Astrocyte of the spinal cord (primary cell): Measurements from ENCODE around the gene ZNF576.

ENCODE experiments used
- DNase-seq: peaks from one replicate; pipeline ENCODE4 v3.0.0; 2011; ENCODE audit warnings: low read depth, low spot score
- H3K4me3 ChIP-seq: 2 replicates; pipeline ENCODE4 v1.5.1; 2011; ENCODE audit warnings: low read depth, mild to moderate bottlenecking, low read length, moderate library complexity
- in situ Hi-C: cut with HindIII; loops from 2 replicates; pipeline ENCODE4 v1.10.0; 2017; ENCODE audit warnings: low sequenced_read_pairs
- TF ChIP-seq, protein P1 (sequence below): IDR thresholded peaks from 2 replicates; pipeline ENCODE4 v1.5.1; 2012; ENCODE audit warnings: low read depth, mild to moderate bottlenecking, low read length, inconsistent platforms

ZNF576 gene

DNA sequence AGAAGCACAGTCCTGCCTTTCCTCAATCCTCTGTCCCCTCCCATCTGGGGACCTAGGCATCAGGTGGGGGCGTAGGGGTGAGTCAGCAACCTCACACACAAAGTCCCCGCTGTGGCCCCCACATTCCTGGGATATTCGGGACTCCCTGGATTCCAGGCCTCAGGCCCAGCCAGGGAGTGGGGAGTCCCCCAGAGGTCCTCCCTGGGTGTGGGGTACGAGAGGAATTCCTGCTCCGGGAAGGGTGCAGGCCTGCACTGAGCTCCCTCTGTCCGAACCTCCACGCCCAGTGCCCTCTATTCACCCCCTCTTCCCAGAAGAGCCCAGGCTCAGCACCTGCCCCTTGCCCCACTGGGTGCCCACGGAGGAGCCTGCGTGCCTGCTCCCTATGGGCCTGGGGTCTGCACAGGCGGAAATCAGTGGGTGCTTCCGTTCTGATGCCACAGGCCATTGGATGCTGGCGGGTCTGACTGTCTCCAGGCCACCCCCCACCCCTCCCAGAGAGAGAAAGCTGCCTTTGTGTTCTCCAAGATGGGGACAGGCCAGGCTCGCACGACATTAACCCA is 39.8 kb downstream of the ZNF576 start:
- DNase-seq: no peak
- TF ChIP-seq, protein P1, sequence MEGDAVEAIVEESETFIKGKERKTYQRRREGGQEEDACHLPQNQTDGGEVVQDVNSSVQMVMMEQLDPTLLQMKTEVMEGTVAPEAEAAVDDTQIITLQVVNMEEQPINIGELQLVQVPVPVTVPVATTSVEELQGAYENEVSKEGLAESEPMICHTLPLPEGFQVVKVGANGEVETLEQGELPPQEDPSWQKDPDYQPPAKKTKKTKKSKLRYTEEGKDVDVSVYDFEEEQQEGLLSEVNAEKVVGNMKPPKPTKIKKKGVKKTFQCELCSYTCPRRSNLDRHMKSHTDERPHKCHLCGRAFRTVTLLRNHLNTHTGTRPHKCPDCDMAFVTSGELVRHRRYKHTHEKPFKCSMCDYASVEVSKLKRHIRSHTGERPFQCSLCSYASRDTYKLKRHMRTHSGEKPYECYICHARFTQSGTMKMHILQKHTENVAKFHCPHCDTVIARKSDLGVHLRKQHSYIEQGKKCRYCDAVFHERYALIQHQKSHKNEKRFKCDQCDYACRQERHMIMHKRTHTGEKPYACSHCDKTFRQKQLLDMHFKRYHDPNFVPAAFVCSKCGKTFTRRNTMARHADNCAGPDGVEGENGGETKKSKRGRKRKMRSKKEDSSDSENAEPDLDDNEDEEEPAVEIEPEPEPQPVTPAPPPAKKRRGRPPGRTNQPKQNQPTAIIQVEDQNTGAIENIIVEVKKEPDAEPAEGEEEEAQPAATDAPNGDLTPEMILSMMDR: no peak
- in situ Hi-C loops: no loop called here
- H3K4me3 ChIP-seq: no peak overlapping the region

DNA sequence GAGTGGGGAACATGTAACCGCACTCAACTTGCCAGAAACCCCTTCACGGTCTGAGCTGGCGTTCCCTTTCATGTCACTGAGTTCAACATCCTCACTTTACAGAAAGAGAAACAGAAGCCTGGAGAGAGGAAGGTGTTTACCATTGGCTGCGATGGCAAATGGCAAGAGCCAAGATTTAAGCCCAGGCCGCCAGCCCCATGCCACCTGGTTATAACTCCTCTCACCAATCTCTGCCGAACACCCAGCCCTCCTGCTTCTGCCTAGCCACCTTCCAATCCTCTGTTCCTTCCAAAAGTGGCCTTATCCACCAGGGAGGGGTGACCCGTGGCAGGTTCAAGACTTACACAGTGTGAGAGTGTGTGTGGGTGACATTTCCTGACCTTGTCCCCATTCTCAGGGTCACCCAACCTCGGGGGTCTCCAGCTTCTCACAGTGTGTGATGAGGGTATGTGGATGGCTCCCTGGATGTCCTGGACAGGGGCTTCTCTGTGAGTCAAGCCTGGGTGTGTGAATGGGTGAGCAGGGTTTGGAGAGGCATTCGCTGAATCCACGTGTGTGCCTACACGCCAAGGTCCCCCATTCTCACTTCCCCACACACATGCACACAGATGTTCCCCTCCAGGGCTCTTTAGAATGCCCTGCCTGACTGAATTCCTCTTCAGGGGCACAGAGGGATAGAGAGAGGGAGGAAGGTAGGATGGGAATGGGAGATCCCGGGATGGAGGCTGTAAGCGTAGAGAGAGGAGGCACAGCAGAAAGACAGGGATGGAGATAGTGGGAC is 42.0 kb downstream of the ZNF576 start:
- DNase-seq: no peak
- no peak overlapping the region for H3K4me3 ChIP-seq
- TF ChIP-seq, protein P1: no peak
- in situ Hi-C loops: no loop called here

DNA sequence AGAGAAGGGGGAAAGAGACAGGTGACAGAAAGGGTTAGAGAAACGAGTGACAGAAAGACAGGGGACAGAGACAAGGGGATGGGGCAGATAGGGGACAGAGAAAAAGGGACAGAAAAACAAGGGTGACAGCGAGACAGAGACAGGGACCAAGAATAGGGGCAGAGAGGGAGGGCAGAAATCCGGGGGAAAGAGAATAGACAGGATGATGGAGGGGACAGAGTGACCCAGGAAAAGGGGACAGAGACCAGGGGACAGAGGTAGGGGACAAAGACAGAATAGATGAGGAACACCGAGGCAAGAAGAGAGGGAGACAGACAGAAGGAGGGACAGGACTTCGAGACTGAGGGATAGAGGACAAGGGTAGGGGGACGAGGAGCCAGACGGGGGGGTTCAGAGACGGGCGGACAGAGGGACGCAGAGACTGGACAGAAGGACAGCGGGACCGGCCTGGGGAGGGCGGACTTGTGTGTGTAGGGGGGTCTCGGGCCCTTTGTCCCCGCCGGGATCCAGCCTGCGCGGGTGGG is 42.7 kb downstream of the ZNF576 start:
- in situ Hi-C loops: no loop called here
- peak overlapping the region; percentile 26 for H3K4me3 ChIP-seq
- no peak for DNase-seq
- TF ChIP-seq, protein P1: no peak

DNA sequence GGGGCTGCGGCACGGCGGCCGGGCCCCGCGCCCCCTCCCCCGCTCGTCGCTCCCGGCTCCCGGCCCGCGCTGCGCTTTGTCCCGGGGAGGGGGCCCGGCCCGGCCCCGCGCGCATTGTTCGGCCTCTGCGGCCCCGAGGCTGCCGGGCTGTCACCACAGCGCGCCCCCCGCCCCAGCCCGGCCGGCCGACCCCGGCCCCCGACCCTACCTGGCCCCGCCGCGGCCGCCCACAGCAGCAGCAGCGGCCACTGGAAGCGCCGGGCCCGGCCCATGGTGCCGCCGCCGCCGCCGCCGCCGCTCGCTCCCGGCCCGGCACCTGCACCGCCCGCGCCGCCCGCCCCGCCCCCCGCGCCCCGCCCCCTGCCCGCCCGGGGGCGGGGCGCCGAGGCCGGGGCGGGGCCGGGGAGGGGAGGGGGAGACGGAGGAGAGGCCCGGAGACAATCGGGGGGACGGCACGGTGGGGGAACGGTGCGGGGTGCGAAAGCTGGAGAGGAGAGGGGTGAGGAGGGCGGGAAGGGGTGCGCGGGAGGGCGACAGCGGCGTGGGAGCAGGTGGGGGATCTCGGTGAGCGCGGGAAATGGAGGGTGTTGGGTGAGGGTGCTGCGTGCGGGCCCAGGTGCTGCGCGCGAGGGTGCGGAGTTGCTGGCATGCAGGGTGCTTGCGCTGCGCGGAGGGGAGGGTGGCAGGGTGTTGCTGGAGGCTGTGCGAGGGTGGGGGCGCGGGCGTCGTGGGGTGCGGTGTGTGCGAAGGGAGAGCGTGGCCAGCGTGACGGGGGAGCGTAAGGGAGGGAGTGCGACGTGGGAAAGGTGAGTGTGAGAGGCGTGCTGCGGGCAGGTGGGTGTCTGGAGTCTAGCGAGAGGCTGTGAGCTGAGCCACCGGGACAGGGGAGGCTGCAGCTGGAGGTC is 43.4 kb downstream of the ZNF576 start, which contains the start of gene CADM4:
TSS of gene CADM4 (minus strand) at position 332 of the 905 bp plus-strand sequence. CDS start at position 272, 60 bp downstream.
- no peak for DNase-seq
- in situ Hi-C loops: no loop called here

DNA sequence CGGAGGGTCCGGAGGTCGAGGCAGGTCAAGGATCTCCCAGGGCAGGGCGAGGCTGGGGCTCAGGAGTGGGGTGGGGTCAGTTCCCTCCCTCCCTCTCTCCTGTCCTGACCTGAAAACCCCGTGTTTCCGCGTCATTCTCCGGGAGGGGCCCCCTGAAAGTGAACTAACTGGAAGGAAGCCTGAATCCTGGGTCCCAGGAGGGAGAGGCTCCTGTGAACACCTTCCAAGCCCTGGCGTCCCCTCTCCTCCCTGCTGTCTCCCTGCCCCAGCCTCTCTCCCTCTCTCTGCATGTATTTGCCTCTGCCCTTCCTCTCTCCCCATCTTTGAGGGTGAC is 44.0 kb downstream of the ZNF576 start:
- in situ Hi-C loops: no loop called here
- DNase-seq: no peak
- peak overlapping the region; percentile 45 for H3K4me3 ChIP-seq

More for the DNA sequence above, 43.4 kb downstream of the ZNF576 start, which contains the start of gene CADM4:
- TF ChIP-seq, protein P1: no peak
- peak within 1 kb of the TSS; percentile 45 for H3K4me3 ChIP-seq

More for the DNA sequence above, 44.0 kb downstream of the ZNF576 start:
- TF ChIP-seq, protein P1: no peak
